Right atrium auricular region (tissue), 2 donors: ENCODE data around the gene KRTCAP3. TPM values are rescaled to one million over a fixed set of nuclear protein-coding genes. Genes with fewer than 3 reads are reported as not detected.

Experiments used
- DNase-seq: peaks from one replicate; pipeline ENCODE4 v3.0.0-alpha.2; 2019; ENCODE audit warnings: low spot score
- H3K27ac ChIP-seq, 2 donors: fragments of 200-600 bp; sonication (generic); 1 replicate in 1 of 2; 2 replicates in 1 of 2; pipeline ENCODE4 v1.5.1; 2016 to 2019
- H3K27me3 ChIP-seq, 2 donors: fragments of 200-600 bp; sonication (generic); one replicate each; pipeline versions ENCODE4 v1.5.1 to v1.6.0; 2017 to 2019
- H3K36me3 ChIP-seq: fragments of 200-600 bp; sonication (generic); one replicate; pipeline ENCODE4 v1.5.1; 2016
- H3K4me1 ChIP-seq, 2 donors: fragments of 200-600 bp; sonication (generic); one replicate each; pipeline versions ENCODE4 v1.5.1 to v1.6.0; 2017 to 2019
- H3K4me3 ChIP-seq, 2 donors: fragments of 200-600 bp; sonication (generic); 1 replicate in 1 of 2; 2 replicates in 1 of 2; pipeline ENCODE4 v1.5.1; 2017 to 2019; ENCODE audit warnings: mild to moderate bottlenecking in 1 of 2, moderate library complexity in 1 of 2
- H3K9me3 ChIP-seq, 2 donors: fragments of 200-600 bp; sonication (generic); one replicate each; pipeline ENCODE4 v1.5.1; 2019
- total RNA-seq, 2 donors: library from RNA; depleted of rRNA; stranded (reverse); fragments of >200 nt; gene quantifications; one replicate each; pipeline ENCODE4 v1.1.0, GENCODE V29; 2016
- TF ChIP-seq, protein P1 (sequence below), 2 donors: fragments of 200-600 bp; sonication (generic); IDR thresholded peaks; one replicate each; pipeline ENCODE4 v1.5.1; 2019; ENCODE audit warnings: antibody characterized with exemption in 2 of 2

The KRTCAP3 gene
- total RNA-seq, 2 donors from 2014 or later, result 1.2 TPM; not detected in 1

- TF ChIP-seq, protein P1, sequence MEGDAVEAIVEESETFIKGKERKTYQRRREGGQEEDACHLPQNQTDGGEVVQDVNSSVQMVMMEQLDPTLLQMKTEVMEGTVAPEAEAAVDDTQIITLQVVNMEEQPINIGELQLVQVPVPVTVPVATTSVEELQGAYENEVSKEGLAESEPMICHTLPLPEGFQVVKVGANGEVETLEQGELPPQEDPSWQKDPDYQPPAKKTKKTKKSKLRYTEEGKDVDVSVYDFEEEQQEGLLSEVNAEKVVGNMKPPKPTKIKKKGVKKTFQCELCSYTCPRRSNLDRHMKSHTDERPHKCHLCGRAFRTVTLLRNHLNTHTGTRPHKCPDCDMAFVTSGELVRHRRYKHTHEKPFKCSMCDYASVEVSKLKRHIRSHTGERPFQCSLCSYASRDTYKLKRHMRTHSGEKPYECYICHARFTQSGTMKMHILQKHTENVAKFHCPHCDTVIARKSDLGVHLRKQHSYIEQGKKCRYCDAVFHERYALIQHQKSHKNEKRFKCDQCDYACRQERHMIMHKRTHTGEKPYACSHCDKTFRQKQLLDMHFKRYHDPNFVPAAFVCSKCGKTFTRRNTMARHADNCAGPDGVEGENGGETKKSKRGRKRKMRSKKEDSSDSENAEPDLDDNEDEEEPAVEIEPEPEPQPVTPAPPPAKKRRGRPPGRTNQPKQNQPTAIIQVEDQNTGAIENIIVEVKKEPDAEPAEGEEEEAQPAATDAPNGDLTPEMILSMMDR (IDR thresholded peaks at IDR 0.05), result no peak
- H3K9me3 ChIP-seq, result no peaks in the 10 kb centered on the region
- no peak overlapping the region for H3K4me3 ChIP-seq
- H3K27ac ChIP-seq, result no peak overlapping the region
- no peak for DNase-seq
- H3K36me3 ChIP-seq, result no peaks in the 10 kb centered on the region
- H3K4me1 ChIP-seq, result peaks cover 0 to 31% of the 10 kb centered on the region in 2 donors
- H3K27me3 ChIP-seq, result no peaks in the 10 kb centered on the region
Observed at GRCh38 chr2:27492557-27492956, 50.4 kb downstream of the KRTCAP3 start.

DNA sequence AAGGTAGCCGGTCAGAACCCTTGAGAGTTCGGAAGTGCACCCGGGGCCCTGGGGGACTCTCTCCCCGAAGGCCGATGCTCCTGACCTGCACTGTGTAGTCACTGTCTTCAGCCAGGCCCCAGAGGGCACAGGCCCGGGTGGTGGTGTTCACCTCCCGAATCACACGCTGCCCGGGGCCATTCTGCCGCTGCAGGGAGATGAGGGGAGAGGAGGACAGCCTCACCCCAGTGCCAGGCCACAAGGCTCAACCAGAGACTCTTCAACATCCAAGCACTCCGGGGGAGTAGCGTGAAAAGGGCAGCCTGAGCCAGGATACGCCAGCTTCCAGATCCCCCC is 51.7 kb downstream of the KRTCAP3 start:
- H3K36me3 ChIP-seq, result no peaks in the 10 kb centered on the region
- no peak overlapping the region for H3K4me3 ChIP-seq
- TF ChIP-seq, protein P1 (IDR thresholded peaks at IDR 0.05), result no peak
- H3K27me3 ChIP-seq, result no peaks in the 10 kb centered on the region
- H3K9me3 ChIP-seq, result no peaks in the 10 kb centered on the region
- peak overlapping the region in 1 of 2 donors; percentile 48 for H3K27ac ChIP-seq
- H3K4me1 ChIP-seq, result peaks cover 0 to 25% of the 10 kb centered on the region in 2 donors
- no peak for DNase-seq

Other genes with a start within 250 kb of the KRTCAP3 start
- 100 to 1,000 TPM; 193 TPM for gene ATRAID, start 230.3 kb upstream of the KRTCAP3 start, total RNA-seq
- gene SLC5A6, start 230.1 kb upstream of the KRTCAP3 start, total RNA-seq, result 10 to 100 TPM in 1 of 2 donors, 1 to 10 TPM in 1; 9.2 to 14.7 TPM
- 10 to 100 TPM in 1 of 2 donors, 1 to 10 TPM in 1; 4.8 to 13.2 TPM for gene CAD, start 225.0 kb upstream of the KRTCAP3 start, total RNA-seq
- 1 to 10 TPM; 5.7 to 9.4 TPM for gene SLC30A3, start 179.3 kb upstream of the KRTCAP3 start, total RNA-seq
- under 1 TPM; 0.59 to 0.94 TPM for gene DNAJC5G, start 166.9 kb upstream of the KRTCAP3 start, total RNA-seq
- gene TRIM54, start 160.0 kb upstream of the KRTCAP3 start, total RNA-seq, result 100 to 1,000 TPM in 1 of 2 donors, 10 to 100 TPM in 1; 97.2 to 136 TPM
- gene UCN, start 133.9 kb upstream of the KRTCAP3 start, total RNA-seq, result 1 to 10 TPM in 1 of 2 donors, under 1 TPM in 1; 0.74 to 2.6 TPM
- 10 to 100 TPM; 73.9 to 74.3 TPM for gene MPV17, start 119.3 kb upstream of the KRTCAP3 start, total RNA-seq
- 10 to 100 TPM; 19.1 to 19.7 TPM for gene GTF3C2, start 85.6 kb upstream of the KRTCAP3 start, total RNA-seq
- 10 to 100 TPM; 27.1 to 36.3 TPM for gene EIF2B4, start 72.0 kb upstream of the KRTCAP3 start, total RNA-seq
- 10 to 100 TPM; 66.0 to 69.3 TPM for gene SNX17, start 71.8 kb upstream of the KRTCAP3 start, total RNA-seq
- gene ZNF513, start 61.6 kb upstream of the KRTCAP3 start, total RNA-seq, result 1 to 10 TPM; 4.7 to 6.2 TPM
- gene PPM1G, start 32.8 kb upstream of the KRTCAP3 start, total RNA-seq, result 10 to 100 TPM; 37.7 to 42.4 TPM
- 10 to 100 TPM; 36.5 to 50.4 TPM for gene NRBP1, start 13.8 kb upstream of the KRTCAP3 start, total RNA-seq
- 10 to 100 TPM; 14.4 to 18.2 TPM for gene IFT172, start 47.4 kb downstream of the KRTCAP3 start, total RNA-seq
- gene FNDC4, start 52.8 kb downstream of the KRTCAP3 start, total RNA-seq, result 10 to 100 TPM in 1 of 2 donors, 1 to 10 TPM in 1; 2.2 to 19.3 TPM
- gene GCKR, start 54.5 kb downstream of the KRTCAP3 start, total RNA-seq, result 1 to 10 TPM in 1 of 2 donors, not detected in 1; 1.9 TPM
- 10 to 100 TPM; 12.0 to 21.3 TPM for gene ZNF512, start 140.7 kb downstream of the KRTCAP3 start, total RNA-seq
- gene CCDC121, start 186.6 kb downstream of the KRTCAP3 start, total RNA-seq, result 1 to 10 TPM; 3.6 to 4.2 TPM
- gene GPN1, start 186.7 kb downstream of the KRTCAP3 start, total RNA-seq, result 10 to 100 TPM; 10.8 to 15.7 TPM
- gene SUPT7L, start 221.2 kb downstream of the KRTCAP3 start, total RNA-seq, result 10 to 100 TPM; 16.1 to 25.0 TPM
- 10 to 100 TPM; 18.0 to 18.2 TPM for gene SLC4A1AP, start 221.5 kb downstream of the KRTCAP3 start, total RNA-seq